GM19372 (cell line): ENCODE measurements around the gene IL17RC.

ENCODE experiments used
- ATAC-seq: cut with Tn5 transposase; IDR thresholded peaks from one replicate; pipeline ENCODE4 v1.9.1; 2021; ENCODE audit warnings: mild to moderate bottlenecking, low read depth, moderate library complexity; ENCODE audit not compliant: unreplicated experiment

Gene IL17RC

DNA sequence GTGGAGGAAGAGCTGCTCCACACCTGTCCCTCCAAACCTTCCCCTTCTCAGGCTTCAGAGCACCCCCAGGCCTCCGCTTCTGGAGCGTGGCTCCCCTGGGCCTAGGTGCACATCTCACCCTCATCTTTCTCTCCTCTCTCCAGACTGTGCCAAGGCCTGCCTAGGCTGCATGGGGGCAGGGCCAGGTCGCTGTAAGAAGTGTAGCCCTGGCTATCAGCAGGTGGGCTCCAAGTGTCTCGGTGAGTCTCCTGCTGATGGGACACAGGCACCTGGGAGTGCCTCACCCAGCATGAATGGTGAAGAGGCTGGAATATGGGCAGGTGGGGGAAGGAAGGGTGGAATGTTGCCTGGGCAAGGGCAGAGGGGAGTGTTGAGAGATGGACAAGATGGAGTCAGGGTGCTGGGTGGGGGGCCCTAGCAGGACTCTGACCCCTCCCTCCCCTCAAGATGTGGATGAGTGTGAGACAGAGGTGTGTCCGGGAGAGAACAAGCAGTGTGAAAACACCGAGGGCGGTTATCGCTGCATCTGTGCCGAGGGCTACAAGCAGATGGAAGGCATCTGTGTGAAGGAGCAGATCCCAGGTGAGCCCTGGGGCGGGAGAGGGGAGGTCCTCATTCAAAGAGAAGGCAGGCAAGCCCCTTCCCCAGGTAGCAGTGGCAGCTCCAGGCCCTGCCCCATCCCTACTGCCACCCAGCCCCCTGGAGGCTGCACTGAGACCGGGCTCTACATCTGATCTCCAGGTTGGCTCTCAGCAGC is 26.2 kb downstream of the IL17RC start:
- ATAC-seq = no peak

- ATAC-seq = no peak
Measured at GRCh38 chr3:9944271-9944670, 27.4 kb downstream of the IL17RC start.

GRCh38 chr3:9945358-9945757 is 28.5 kb downstream of the IL17RC start:
- ATAC-seq = no peak

- no peak for ATAC-seq
Measured at GRCh38 chr3:9946112-9947024, 29.5 kb downstream of the IL17RC start.

- ATAC-seq = no peak
Measured at GRCh38 chr3:9947025-9947995, 30.4 kb downstream of the IL17RC start.

- ATAC-seq = no peak
Measured at GRCh38 chr3:9948586-9948985, 31.7 kb downstream of the IL17RC start.

GRCh38 chr3:9949115-9949514 is 32.2 kb downstream of the IL17RC start:
- no peak for ATAC-seq

- no peak for ATAC-seq
Measured at GRCh38 chr3:9949626-9950025, 32.7 kb downstream of the IL17RC start.

DNA sequence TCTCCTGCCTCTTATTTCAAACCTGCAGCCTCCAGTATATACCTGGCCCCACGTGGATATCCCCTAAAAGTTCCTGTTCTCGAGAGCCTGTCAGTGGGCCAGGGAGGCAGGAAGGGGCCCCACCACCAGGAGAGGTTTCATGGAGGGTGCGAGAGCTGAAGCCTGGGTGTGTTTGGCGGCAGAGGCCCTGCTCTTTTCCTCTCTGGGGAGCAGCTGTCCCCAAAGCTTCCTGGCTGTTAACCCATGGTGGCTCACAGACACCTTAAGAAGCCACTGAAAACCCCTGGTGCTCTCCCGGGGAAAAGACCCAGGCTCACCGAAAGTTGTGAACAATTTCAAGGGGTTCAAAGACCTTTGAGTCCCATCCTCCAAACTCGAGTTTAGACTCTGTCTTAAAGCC is 34.2 kb downstream of the IL17RC start:
- ATAC-seq = no peak

GRCh38 chr3:9951598-9951961 is 34.7 kb downstream of the IL17RC start:
- peak; percentile 15 for ATAC-seq

DNA sequence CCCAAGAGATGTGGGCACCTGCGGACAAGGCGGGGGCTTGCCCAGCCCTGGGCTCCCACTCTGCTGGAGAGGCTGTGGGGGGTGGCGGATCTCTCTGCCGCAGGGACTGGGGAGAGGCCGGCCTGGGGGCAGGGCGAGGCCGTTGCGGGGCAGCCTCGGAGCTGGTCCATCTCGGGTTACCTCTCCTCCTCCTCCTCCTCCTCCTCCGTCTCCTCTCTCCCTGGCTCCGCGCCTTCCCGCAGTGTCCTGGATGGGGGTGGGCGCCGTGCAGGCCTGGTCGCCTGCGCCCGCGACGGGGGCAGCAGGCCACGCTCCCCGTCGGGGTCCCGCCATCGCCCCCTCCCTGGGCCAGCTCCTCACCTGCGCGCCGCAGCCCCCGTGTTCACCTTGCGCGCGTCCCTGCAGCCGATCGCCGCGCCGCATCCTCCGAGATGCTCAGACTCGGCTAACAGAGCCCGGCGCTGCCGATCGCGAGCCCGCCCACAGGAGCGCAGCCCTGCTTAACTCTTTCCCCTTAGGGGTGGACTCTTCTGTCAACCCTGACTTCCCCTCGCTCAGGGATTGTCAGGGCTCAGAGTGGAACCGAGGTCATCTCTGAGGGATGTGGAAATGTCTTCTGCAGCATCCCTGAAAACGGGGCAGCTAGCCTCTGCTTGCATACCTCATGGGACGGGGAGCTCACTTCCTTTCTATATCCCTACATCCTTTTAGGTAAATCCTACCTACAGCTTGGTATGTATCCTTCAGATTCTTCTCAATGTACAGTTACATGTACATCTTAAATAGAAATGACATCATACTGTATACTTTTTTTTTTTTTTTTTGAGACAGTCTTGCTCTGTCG is 35.3 kb downstream of the IL17RC start, which contains the start of gene PRRT3:
Gene PRRT3 (minus strand): TSS at position 447 of the 844 bp plus-strand sequence. CDS start 2,293 bp downstream, outside the sequence.
- peak; percentile 77 for ATAC-seq

DNA sequence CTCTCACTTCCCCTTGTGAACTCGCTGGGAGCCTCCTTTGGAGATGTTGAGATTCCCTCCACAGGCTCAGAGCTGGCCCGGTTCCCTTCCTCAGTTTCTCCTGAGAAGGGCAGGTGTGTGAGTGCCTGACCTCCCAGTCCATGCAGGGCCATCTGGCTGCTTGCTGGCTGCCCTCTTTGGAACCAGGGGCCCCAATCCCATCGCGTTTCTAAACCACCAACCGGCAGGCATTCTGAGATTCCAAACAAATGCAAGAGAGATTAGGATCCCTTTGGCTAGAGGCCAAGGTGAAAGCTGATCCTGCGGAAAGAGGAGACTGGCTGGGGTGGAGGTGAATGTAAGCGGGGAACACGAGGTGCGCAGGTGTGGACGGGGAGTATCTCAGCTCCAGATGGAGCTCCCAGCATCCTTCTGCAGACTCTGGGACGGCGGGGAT is 38.2 kb downstream of the IL17RC start:
- ATAC-seq = no peak

DNA sequence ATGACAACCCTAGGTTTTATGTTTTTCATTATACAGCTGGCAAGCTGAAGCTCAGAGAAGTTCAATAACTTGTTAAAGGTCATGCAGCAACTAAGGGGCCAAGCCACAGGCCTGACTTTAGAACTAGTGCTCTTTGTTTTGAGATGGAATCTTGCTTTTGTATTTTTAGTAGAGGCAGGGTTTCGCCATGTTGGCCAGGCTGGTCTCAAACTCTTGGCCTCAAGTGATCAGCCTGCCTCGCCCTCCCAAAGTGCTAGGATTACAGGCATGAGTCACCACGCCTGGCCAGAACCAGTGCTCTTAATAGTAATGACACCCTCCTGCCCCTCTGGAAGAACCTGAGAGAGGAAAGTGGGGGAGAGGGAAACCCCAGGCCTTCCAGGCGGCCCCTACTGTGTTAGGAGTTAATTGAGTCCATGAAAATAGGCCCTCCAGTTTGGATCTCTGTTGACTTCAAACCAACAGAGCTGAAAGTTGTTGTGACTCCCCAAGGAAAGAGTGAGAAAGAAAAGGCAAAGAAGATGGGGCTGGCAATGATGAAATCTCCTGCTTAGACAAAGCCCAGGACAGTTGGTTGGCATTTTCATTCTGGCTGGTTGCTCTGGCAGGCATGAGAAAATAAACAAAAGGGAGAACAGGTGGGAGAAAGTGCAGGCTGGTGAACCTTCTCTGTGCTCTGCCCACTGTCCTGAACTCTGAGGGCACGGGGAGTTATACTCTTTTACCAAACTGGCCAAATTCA is 38.9 kb downstream of the IL17RC start:
- ATAC-seq = no peak

DNA sequence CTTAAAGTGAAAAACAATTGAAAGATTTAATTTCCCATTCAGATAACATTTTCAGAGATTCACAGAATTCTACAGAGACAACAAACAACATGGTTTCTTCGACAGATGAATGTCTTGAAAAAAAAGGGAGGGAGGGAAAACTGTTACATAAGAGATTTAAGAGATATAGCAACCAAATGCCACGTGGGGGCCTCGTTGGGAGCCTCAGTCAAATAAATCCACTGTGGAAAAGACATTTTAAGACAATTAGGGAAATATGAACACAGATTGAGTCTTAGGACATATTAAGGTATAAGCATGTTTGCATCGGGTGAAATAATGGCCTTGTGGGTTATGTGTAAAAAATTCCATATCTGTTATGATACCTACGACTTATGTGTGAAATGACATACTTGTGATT is 40.3 kb downstream of the IL17RC start:
- ATAC-seq = no peak

GRCh38 chr3:9965200-9965875 is 48.4 kb downstream of the IL17RC start:
- no peak for ATAC-seq

DNA sequence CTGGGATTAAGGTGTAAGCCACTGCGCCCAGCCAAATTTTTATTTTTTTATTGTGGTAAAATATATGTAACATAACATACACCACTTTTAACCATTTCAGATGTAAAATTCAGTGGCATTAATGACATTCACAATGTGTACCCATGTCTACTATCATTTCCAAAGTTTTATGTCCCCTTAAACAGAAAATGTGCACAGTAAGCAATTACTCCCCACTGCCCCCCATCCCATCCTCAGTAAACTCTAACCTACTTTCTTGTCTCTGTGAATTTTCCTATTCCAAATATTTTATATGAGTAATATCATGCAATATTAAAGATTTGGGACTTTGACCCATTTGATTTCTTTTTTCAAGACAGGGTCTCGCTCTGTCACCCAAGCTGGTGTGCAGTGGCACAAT is 49.9 kb downstream of the IL17RC start:
- ATAC-seq = no peak

DNA sequence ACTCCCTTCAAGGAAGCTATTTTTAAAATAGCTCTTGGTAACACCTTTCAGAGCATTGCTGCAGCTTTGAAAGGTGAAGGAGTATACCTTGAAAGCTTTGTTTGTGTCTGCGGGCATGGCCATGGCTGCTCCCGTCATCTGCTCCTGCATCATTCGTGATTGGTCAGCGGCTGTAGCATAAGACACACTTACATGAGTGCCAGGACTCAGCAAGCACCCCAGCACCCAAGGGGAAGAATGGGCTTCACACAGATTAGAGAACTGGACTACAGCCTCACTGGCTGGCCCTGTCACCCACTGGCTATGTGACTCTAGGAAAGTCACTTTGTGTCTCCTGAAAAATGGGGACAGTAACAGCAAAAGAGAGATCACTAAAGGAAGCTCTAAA is 52.7 kb downstream of the IL17RC start:
- no peak for ATAC-seq

DNA sequence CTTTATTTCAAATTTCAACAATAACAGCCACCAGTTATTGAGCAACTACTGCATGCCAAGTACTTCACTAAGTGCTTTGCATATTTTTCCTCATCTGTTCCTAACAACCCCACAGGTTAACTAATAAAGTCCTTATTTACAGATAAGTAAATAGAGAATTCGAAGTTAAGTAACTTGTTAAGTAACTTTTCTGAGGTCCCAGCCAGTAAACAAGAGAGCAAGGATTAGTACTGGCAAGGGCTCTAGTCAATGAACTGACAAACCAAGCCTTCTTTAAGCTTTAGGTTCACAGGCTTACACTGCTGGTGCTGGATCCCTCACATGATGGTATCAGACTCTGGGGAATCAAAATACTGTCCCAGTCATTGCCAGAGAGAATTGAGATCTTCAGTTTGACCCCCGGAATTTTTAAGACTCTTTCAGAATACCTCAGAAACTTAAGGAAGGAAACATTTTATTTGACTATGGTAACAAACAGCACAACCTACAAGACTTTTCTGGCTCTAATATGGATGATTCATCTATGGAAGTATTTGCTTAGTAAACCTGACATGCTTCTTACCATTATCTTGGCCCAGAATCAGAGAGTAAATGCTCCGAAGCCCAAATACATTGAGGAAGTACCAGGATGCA is 53.2 kb downstream of the IL17RC start:
- ATAC-seq = no peak
